HG02678 (cell line): ENCODE results near the gene KBTBD13.

ENCODE experiments used
- ATAC-seq: cut with Tn5 transposase; IDR thresholded peaks from one replicate; pipeline ENCODE4 v1.9.1; 2021; ENCODE audit warnings: mild to moderate bottlenecking, moderate library complexity; ENCODE audit not compliant: unreplicated experiment

KBTBD13 gene

GRCh38 chr15:65076486-65077290 lies at the start of gene KBTBD13:
Gene KBTBD13 (plus strand): TSS chr15:65076746. CDS start chr15:65076816, 70 bp downstream.
- no peak for ATAC-seq

GRCh38 chr15:65026756-65027155 lies 49.8 kb upstream of the KBTBD13 start:
- no peak for ATAC-seq

- ATAC-seq, result no peak
These were observed 49.0 kb upstream of the KBTBD13 start for GRCh38 chr15:65027593-65027992.

GRCh38 chr15:65028338-65028737 lies 48.2 kb upstream of the KBTBD13 start:
- no peak for ATAC-seq

- ATAC-seq, result peak; percentile 75
These were observed 47.4 kb upstream of the KBTBD13 start, which contains the start of gene MTFMT for GRCh38 chr15:65028921-65029735. Gene MTFMT (minus strand): TSS chr15:65029639. CDS start chr15:65029613, 26 bp downstream.

- ATAC-seq, result no peak
These were observed 46.8 kb upstream of the KBTBD13 start for GRCh38 chr15:65029736-65030208.

GRCh38 chr15:65032801-65033537 lies 43.6 kb upstream of the KBTBD13 start:
- ATAC-seq, result peak; percentile 52

GRCh38 chr15:65033659-65034269 lies 42.8 kb upstream of the KBTBD13 start:
- ATAC-seq, result no peak

GRCh38 chr15:65034719-65035118 lies 41.8 kb upstream of the KBTBD13 start:
- ATAC-seq, result no peak

- no peak for ATAC-seq
These were observed 39.2 kb upstream of the KBTBD13 start for GRCh38 chr15:65037309-65037708.

GRCh38 chr15:65038428-65038827 lies 38.1 kb upstream of the KBTBD13 start:
- ATAC-seq, result no peak

GRCh38 chr15:65038836-65039235 lies 37.7 kb upstream of the KBTBD13 start:
- no peak for ATAC-seq

GRCh38 chr15:65040461-65040860 lies 36.1 kb upstream of the KBTBD13 start:
- ATAC-seq, result no peak

GRCh38 chr15:65041787-65042186 lies 34.8 kb upstream of the KBTBD13 start:
- ATAC-seq, result no peak

GRCh38 chr15:65042776-65043327 lies 33.7 kb upstream of the KBTBD13 start:
- ATAC-seq, result no peak

- ATAC-seq, result peak; percentile 62
These were observed 32.3 kb upstream of the KBTBD13 start for GRCh38 chr15:65044218-65044617.

GRCh38 chr15:65044724-65045481 lies 31.6 kb upstream of the KBTBD13 start, which contains the start of gene SLC51B:
Gene SLC51B (plus strand): TSS chr15:65045387. CDS start chr15:65050005, 4,618 bp downstream.
- ATAC-seq, result no peak

- ATAC-seq, result no peak
These were observed 28.3 kb upstream of the KBTBD13 start for GRCh38 chr15:65048241-65048640.

GRCh38 chr15:65049418-65049840 lies 27.1 kb upstream of the KBTBD13 start:
- peak; percentile 92 for ATAC-seq
